ENCODE measurements around the gene TMEM239.

DNA sequence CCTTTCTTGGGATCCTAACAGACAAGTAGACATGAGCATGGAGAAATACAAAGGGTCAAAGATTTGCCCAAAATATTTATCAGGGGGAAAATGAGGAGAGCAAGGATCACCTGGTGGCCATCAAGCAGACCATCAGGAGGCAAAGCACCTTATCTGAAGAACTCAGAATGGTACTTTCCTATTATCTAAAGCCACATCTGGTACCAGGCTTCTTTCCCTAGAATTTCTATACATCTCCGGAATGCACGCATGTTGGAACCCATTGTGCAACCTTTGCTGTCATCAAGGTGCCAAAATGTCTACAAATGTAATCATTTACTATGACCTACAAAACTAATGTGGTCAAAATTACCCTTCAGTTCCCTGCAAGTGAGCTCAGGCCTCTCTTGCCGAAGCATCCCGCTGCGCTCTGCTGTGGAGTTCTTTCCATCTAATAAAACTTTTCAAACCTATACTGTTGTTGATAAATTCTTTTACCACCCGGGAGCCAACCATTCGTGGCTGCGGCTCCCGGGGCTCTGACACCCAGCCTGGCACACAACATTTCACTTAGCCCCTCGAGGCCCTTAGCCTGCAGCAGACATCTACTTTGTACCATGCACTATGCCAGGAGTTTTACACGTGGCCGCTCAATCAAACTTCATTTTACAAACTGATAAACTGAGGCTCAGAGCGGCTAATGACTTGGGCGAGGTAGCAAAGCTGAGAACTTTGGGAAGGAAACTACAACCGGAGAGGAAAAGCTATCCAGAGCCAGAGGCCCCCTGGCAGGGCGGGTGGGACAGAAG is 11.9 kb upstream of the TMEM239 start:
- TF ChIP-seq, protein P1, sequence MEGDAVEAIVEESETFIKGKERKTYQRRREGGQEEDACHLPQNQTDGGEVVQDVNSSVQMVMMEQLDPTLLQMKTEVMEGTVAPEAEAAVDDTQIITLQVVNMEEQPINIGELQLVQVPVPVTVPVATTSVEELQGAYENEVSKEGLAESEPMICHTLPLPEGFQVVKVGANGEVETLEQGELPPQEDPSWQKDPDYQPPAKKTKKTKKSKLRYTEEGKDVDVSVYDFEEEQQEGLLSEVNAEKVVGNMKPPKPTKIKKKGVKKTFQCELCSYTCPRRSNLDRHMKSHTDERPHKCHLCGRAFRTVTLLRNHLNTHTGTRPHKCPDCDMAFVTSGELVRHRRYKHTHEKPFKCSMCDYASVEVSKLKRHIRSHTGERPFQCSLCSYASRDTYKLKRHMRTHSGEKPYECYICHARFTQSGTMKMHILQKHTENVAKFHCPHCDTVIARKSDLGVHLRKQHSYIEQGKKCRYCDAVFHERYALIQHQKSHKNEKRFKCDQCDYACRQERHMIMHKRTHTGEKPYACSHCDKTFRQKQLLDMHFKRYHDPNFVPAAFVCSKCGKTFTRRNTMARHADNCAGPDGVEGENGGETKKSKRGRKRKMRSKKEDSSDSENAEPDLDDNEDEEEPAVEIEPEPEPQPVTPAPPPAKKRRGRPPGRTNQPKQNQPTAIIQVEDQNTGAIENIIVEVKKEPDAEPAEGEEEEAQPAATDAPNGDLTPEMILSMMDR (IDR thresholded peaks at IDR 0.05): no peak
- TF ChIP-seq POLR2A (IDR thresholded peaks at IDR 0.05): no peak

All from adrenal gland (tissue), 5 donors.